Parathyroid adenoma (tissue), 2 donors: ENCODE results near the gene PSPH.

ENCODE experiments used
- H2AFZ ChIP-seq: fragments of 300-600 bp; sonication (generic); one replicate; pipeline ENCODE4 v1.7.0; 2017; ENCODE audit warnings: antibody characterized with exemption, mild to moderate bottlenecking
- H3K27ac ChIP-seq: fragments of 300-600 bp; sonication (generic); one replicate; pipeline ENCODE4 v1.7.0; 2017
- H3K27me3 ChIP-seq: fragments of 300-600 bp; sonication (generic); one replicate; pipeline ENCODE4 v1.7.0; 2017; ENCODE audit warnings: low read length; ENCODE audit not compliant: control insufficient read depth, insufficient read depth
- H3K36me3 ChIP-seq: fragments of 300-600 bp; sonication (generic); one replicate; pipeline ENCODE4 v1.7.0; 2017; ENCODE audit warnings: low read length; ENCODE audit not compliant: control insufficient read depth, insufficient read depth
- H3K4me1 ChIP-seq: fragments of 300-600 bp; sonication (generic); one replicate; pipeline ENCODE4 v1.7.0; 2017; ENCODE audit warnings: control low read depth
- H3K4me2 ChIP-seq: fragments of 300-600 bp; sonication (generic); one replicate; pipeline ENCODE4 v1.7.0; 2017; ENCODE audit warnings: low read length
- H3K4me3 ChIP-seq: fragments of 300-600 bp; sonication (generic); one replicate; pipeline ENCODE4 v1.7.0; 2017; ENCODE audit warnings: low read depth, low read length
- H3K79me2 ChIP-seq: fragments of 300-600 bp; sonication (generic); one replicate; pipeline ENCODE4 v1.7.0; 2017; ENCODE audit warnings: control low read depth
- H3K9ac ChIP-seq: fragments of 300-600 bp; sonication (generic); one replicate; pipeline ENCODE4 v1.7.0; 2017; ENCODE audit warnings: mild to moderate bottlenecking
- H3K9me3 ChIP-seq: fragments of 300-600 bp; sonication (generic); one replicate; pipeline ENCODE4 v1.7.0; 2017; ENCODE audit warnings: low read length; ENCODE audit not compliant: control insufficient read depth
- TF ChIP-seq, protein P1 (sequence below): fragments of 300-600 bp; sonication (generic); IDR thresholded peaks from one replicate; pipeline ENCODE4 v1.7.0; 2017; ENCODE audit warnings: antibody characterized with exemption, mild to moderate bottlenecking
- donor health status: primary hyperparathyroidism.

Gene PSPH

DNA sequence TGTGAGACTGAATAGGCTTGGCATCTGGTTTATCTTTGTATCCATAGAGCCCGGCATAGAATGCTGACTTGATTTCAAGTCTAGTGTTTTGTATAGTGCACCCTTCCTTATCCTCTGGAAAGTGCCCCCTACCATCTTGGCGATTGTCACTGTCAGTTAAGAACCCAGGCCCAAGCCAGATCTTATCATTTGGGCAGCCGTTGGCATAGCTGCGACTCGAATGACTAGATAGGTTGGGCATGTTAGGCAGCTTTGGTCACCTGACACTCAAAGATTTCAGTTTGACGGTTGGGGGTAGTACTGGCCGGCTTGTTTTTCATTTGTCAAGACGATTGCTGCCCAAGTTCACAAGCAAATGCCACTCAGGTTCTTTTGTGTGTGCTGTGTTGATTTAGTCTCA, 80.3 kb downstream of the PSPH start:
- Histone ChIP-seq H3K27me3 (no peaks in the 10 kb centered on the region), H3K4me2 (no peak overlapping the region), H3K4me3 (no peak overlapping the region), H3K9ac (no peak overlapping the region), H3K36me3 (no peaks in the 10 kb centered on the region), H3K9me3 (no peaks in the 10 kb centered on the region), H2AFZ (peak overlapping the region; percentile 25), H3K79me2 (peaks cover 39% of the 10 kb centered on the region), H3K4me1 (peaks cover 9% of the 10 kb centered on the region), H3K27ac (no peak overlapping the region)
- TF ChIP-seq, protein P1, sequence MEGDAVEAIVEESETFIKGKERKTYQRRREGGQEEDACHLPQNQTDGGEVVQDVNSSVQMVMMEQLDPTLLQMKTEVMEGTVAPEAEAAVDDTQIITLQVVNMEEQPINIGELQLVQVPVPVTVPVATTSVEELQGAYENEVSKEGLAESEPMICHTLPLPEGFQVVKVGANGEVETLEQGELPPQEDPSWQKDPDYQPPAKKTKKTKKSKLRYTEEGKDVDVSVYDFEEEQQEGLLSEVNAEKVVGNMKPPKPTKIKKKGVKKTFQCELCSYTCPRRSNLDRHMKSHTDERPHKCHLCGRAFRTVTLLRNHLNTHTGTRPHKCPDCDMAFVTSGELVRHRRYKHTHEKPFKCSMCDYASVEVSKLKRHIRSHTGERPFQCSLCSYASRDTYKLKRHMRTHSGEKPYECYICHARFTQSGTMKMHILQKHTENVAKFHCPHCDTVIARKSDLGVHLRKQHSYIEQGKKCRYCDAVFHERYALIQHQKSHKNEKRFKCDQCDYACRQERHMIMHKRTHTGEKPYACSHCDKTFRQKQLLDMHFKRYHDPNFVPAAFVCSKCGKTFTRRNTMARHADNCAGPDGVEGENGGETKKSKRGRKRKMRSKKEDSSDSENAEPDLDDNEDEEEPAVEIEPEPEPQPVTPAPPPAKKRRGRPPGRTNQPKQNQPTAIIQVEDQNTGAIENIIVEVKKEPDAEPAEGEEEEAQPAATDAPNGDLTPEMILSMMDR: no peak

DNA sequence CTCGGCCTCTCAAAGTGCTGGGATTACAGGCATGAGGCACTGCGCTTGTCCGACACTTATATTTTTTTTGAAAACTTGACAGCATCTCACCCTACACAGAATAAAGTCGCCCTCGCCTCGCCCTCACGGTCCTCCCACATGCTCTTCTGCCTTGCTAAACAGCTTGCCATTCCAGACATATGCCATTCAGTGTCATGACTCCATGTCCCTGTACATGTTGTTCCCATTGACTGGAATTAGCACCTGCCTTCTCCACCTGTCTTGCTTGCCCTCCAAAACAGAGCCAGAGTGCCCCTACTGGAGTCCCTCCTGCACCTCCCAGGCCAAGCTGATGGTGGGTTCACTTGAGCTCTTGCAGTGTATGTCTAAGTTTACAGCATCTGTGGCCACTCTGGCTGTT, 80.7 kb downstream of the PSPH start:
- Histone ChIP-seq H3K9me3 (no peaks in the 10 kb centered on the region), H3K27me3 (no peaks in the 10 kb centered on the region), H2AFZ (no peak overlapping the region), H3K4me3 (no peak overlapping the region), H3K79me2 (peaks cover 43% of the 10 kb centered on the region), H3K4me1 (peaks cover 9% of the 10 kb centered on the region), H3K36me3 (no peaks in the 10 kb centered on the region), H3K9ac (no peak overlapping the region), H3K27ac (no peak overlapping the region), H3K4me2 (no peak overlapping the region)
- TF ChIP-seq, protein P1: no peak

DNA sequence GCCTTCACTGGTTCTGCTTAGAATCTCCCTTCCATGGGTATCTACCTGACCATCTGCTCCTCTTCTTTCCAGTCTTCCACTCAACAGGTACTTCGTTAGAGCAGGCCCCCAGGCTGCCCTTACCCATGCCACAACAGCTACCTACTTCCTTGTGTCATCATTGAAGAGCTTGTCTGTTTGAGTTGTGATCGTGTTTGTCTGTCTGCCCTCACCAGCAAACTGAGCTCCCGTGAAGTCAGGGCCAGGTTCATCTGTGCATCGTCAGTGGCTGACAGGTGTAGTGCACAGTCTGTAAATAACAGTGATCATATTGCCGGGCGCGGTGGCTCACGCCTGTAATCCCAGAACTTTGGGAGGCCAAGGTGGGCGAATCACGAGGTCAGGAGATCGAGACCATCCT, 81.9 kb downstream of the PSPH start:
- H3K4me1 ChIP-seq: peaks cover 9% of the 10 kb centered on the region
- H3K27ac ChIP-seq: no peak overlapping the region
- no peak overlapping the region for H3K4me2 ChIP-seq
- TF ChIP-seq, protein P1: no peak
- H3K4me3 ChIP-seq: no peak overlapping the region
- H3K27me3 ChIP-seq: no peaks in the 10 kb centered on the region
- no peaks in the 10 kb centered on the region for H3K9me3 ChIP-seq
- H3K9ac ChIP-seq: no peak overlapping the region
- no peaks in the 10 kb centered on the region for H3K36me3 ChIP-seq
- peaks cover 39% of the 10 kb centered on the region for H3K79me2 ChIP-seq
- no peak overlapping the region for H2AFZ ChIP-seq

DNA sequence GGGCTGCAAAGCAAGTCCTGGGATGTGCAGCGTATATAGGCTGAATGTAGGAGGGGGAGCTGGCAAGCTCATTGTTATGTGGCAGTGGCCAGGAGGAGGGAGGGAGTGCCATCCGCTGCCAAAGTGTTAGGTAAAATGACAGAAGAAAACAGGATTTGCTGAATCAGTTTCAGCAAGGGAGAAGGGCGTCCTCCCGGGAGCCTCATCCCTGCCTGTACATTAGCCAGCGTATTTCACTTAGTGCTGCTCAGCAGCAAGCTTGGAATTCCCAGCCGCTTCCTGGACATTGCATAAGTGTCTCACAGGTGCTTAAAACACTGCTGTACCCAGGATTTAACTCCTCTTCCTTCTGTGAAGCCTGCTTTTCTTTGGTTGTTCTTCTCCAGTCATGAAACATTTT, 84.4 kb downstream of the PSPH start:
- no peaks in the 10 kb centered on the region for H3K27me3 ChIP-seq
- TF ChIP-seq, protein P1: no peak
- peaks cover 29% of the 10 kb centered on the region for H3K79me2 ChIP-seq
- H3K4me2 ChIP-seq: no peak overlapping the region
- no peak overlapping the region for H3K4me3 ChIP-seq
- H3K9ac ChIP-seq: no peak overlapping the region
- no peaks in the 10 kb centered on the region for H3K36me3 ChIP-seq
- no peak overlapping the region for H2AFZ ChIP-seq
- peaks cover 14% of the 10 kb centered on the region for H3K4me1 ChIP-seq
- no peak overlapping the region for H3K27ac ChIP-seq
- no peaks in the 10 kb centered on the region for H3K9me3 ChIP-seq

DNA sequence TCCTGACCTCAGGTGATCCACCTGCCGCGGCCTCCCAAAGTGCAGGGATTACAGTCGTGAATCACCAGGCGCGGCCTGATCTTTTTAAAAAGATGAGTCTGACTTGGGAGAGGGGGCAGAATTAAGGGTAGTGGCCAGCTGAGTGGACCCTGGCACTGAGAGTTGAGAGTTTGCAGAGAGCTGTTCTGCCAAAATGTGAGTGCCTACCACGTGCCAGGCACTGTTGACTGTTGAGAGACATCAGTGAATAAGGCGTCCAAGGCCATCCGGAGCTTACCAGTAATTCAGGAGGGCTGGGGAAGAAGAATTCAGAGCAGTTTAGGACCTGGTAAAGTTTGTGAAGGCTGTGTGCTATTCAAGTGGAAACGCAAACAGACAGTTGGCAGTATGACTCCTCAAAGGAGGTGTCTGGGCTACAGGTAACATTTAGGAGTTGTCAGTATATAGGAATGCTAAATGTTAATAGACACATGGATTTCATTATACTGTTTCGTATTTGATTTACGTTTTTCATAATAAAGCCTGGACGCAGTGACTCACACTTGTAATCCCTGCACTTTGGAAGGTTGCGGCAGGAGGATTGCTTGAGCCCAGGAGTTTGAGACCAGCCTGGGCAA, 85.3 kb downstream of the PSPH start:
- Histone ChIP-seq H3K36me3 (no peaks in the 10 kb centered on the region), H3K9ac (no peak overlapping the region)

More for the DNA sequence above, 85.3 kb downstream of the PSPH start:
- Histone ChIP-seq H3K79me2 (peaks cover 20% of the 10 kb centered on the region), H3K4me2 (no peak overlapping the region), H2AFZ (no peak overlapping the region), H3K4me3 (no peak overlapping the region), H3K9me3 (no peaks in the 10 kb centered on the region), H3K27me3 (no peaks in the 10 kb centered on the region), H3K4me1 (peaks cover 9% of the 10 kb centered on the region), H3K27ac (no peak overlapping the region)
- TF ChIP-seq, protein P1: no peak
